Gastrocnemius medialis (tissue), 4 donors: ENCODE data around the gene SLC39A11. TPM values are rescaled to one million over a fixed set of nuclear protein-coding genes. Genes with fewer than 3 reads are reported as not detected.

Source experiments
- ATAC-seq, 2 donors: fragments of 150-250 bp; one replicate each; pipeline ENCODE4 v1.9.1; 2016
- DNase-seq, 2 donors: peaks; one replicate each; pipeline ENCODE4 v3.0.0-alpha.2; 2019
- H3K27ac ChIP-seq, 4 donors: fragments of 200-600 bp; sonication (generic); 1 replicate in 1 of 4; 2 replicates in 3 of 4; pipeline ENCODE4 v1.5.1; 2016 to 2018; ENCODE audit warnings: mild to moderate bottlenecking in 2 of 4, moderate library complexity in 1 of 4
- H3K27me3 ChIP-seq, 3 donors: fragments of 200-600 bp; sonication (generic) in 2 of 3; 1 replicate in 1 of 3; 2 replicates in 2 of 3; pipeline versions ENCODE4 v1.5.1 to v1.6.0; 2016 to 2019; ENCODE audit warnings: mild to moderate bottlenecking in 1 of 3, moderate library complexity in 1 of 3
- H3K36me3 ChIP-seq, 2 donors: fragments of 200-600 bp; sonication (generic) in 1 of 2; one replicate each; pipeline ENCODE4 v1.5.1; 2017 to 2018
- H3K4me1 ChIP-seq, 2 donors: fragments of 200-600 bp; sonication (generic) in 1 of 2; one replicate each; pipeline ENCODE4 v1.5.1; 2016 to 2017; ENCODE audit warnings: mild to moderate bottlenecking in 2 of 2
- H3K4me3 ChIP-seq, 4 donors: fragments of 200-600 bp; sonication (generic) in 3 of 4; 1 replicate in 1 of 4; 2 replicates in 3 of 4; pipeline ENCODE4 v1.5.1; 2016 to 2019; ENCODE audit warnings: mild to moderate bottlenecking in 2 of 4
- H3K9me3 ChIP-seq, 3 donors: fragments of 200-600 bp; sonication (generic) in 2 of 3; 1 replicate in 1 of 3; 2 replicates in 2 of 3; pipeline ENCODE4 v1.5.1; 2016 to 2019
- CTCF ChIP-seq, 5 experiments: fragments of 450-650 bp in 3 of 5; fragments of 200-600 bp in 2 of 5; sonication (generic) in 2 of 5; IDR thresholded peaks in 4 of 5; conservative IDR thresholded peaks in 1 of 5; 1 replicate in 4 of 5; 2 replicates in 1 of 5; pipeline ENCODE4 v1.5.1; 2016 to 2019; ENCODE audit warnings: antibody characterized with exemption in 5 of 5, mild to moderate bottlenecking in 3 of 5, moderate library complexity in 3 of 5
- POLR2A ChIP-seq, 2 donors: fragments of 450-650 bp; IDR thresholded peaks; one replicate each; pipeline ENCODE4 v1.6.1; 2017; ENCODE audit warnings: antibody characterized with exemption in 2 of 2, mild to moderate bottlenecking in 2 of 2, moderate library complexity in 2 of 2
- in situ Hi-C, 4 donors: fragments of 200-750 bp; cut with MboI; loops; one replicate each; pipeline versions ENCODE4 v1.15.0 to v1.8.0; 2017; ENCODE audit warnings: low sequenced_read_pairs in 4 of 4
- intact Hi-C: fragments of 100-400 bp; cut with DNase I; formaldehyde crosslinking; loops from one replicate; pipeline ENCODE4 v1.15.1; 2023; ENCODE audit warnings: low total_unique reads
- total RNA-seq, 4 donors: library from RNA; depleted of rRNA; stranded (reverse); fragments of >200 nt; gene quantifications; one replicate each; pipeline versions ENCODE4 v1.1.0 to v1.2.3, GENCODE V29; 2016

The SLC39A11 gene
- total RNA-seq, 4 donors from 2014 or later, result 7.6 to 28.4 (median 10.7) TPM

DNA sequence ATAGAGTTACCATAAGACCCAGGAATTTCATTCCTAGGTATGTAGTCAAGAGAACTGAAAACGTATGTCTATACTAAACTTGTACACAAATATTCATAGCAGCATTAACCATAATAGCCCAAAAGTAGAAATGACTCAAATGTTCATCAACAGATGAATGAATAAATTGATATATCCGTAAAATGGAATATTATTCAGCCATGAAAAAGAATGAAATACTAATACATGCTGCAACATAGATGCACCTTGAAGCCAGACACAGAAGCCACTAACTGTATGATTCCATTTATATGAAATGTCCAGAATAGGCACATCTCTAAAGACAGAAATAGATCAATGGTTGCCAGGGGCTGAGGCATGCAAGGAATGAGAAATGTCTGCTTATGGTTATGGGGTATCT, 484.1 kb downstream of the SLC39A11 start:
- TF ChIP-seq CTCF (IDR thresholded peaks at IDR 0.05 in 4 of 5, conservative IDR thresholded peaks at IDR 0.05 in 1 of 5), result no peak
- no peak for TF ChIP-seq POLR2A (IDR thresholded peaks at IDR 0.05)
- Histone ChIP-seq H3K27me3 (no peaks in the 10 kb centered on the region), H3K36me3 (no peaks in the 10 kb centered on the region), H3K4me3 (no peak overlapping the region), H3K9me3 (no peaks in the 10 kb centered on the region), H3K4me1 (no peaks in the 10 kb centered on the region), H3K27ac (no peak overlapping the region)
- intact Hi-C loops (no loop called here), in situ Hi-C loops (no loop called here)
- no peak for DNase-seq
- no peak for ATAC-seq

DNA sequence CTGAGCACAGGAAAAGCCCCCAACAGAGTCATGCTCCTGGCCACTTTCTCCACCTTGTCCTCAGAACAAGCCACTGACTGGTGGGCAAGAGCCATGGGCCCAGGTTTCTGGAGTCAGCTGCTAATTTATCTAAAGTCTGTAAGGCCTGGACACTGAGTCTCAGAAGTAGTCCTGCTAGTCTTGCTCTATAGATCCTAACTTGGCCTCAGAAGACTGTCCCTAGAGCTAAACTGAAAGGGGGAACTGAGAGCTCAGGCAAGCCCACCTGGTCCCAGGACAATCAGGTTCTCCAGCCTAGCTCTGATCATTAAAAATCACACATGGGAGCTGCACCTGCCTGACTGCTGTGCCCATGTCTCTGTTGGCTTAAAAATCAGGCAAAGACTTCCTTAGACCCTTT, 485.8 kb downstream of the SLC39A11 start:
- no peak for DNase-seq
- H3K36me3 ChIP-seq, result no peaks in the 10 kb centered on the region
- H3K27ac ChIP-seq, result no peak overlapping the region
- H3K9me3 ChIP-seq, result no peaks in the 10 kb centered on the region
- H3K27me3 ChIP-seq, result no peaks in the 10 kb centered on the region
- H3K4me3 ChIP-seq, result no peak overlapping the region
- ATAC-seq, result no peak
- TF ChIP-seq CTCF (IDR thresholded peaks at IDR 0.05 in 4 of 5, conservative IDR thresholded peaks at IDR 0.05 in 1 of 5) (no peak), POLR2A (IDR thresholded peaks at IDR 0.05) (no peak)
- intact Hi-C loops (no loop called here), in situ Hi-C loops (no loop called here)
- H3K4me1 ChIP-seq, result no peaks in the 10 kb centered on the region

GRCh38 chr17:72605543-72605942, 486.9 kb downstream of the SLC39A11 start:
- H3K4me3 ChIP-seq, result no peak overlapping the region
- no peak overlapping the region for H3K27ac ChIP-seq
- H3K4me1 ChIP-seq, result no peaks in the 10 kb centered on the region
- ATAC-seq, result no peak
- TF ChIP-seq POLR2A (IDR thresholded peaks at IDR 0.05) (no peak), CTCF (IDR thresholded peaks at IDR 0.05 in 4 of 5, conservative IDR thresholded peaks at IDR 0.05 in 1 of 5) (no peak)
- no peaks in the 10 kb centered on the region for H3K9me3 ChIP-seq
- intact Hi-C loops, result no loop called here
- in situ Hi-C loops, result no loop called here
- no peaks in the 10 kb centered on the region for H3K27me3 ChIP-seq
- no peaks in the 10 kb centered on the region for H3K36me3 ChIP-seq
- DNase-seq, result no peak

GRCh38 chr17:72604518-72604917, 488.0 kb downstream of the SLC39A11 start:
- no peak for TF ChIP-seq CTCF (IDR thresholded peaks at IDR 0.05 in 4 of 5, conservative IDR thresholded peaks at IDR 0.05 in 1 of 5)
- no peak for TF ChIP-seq POLR2A (IDR thresholded peaks at IDR 0.05)
- intact Hi-C loops (no loop called here), in situ Hi-C loops (no loop called here)
- H3K27me3 ChIP-seq, result no peaks in the 10 kb centered on the region
- no peaks in the 10 kb centered on the region for H3K4me1 ChIP-seq
- H3K27ac ChIP-seq, result no peak overlapping the region
- H3K4me3 ChIP-seq, result no peak overlapping the region
- no peaks in the 10 kb centered on the region for H3K9me3 ChIP-seq
- H3K36me3 ChIP-seq, result no peaks in the 10 kb centered on the region
- ATAC-seq, result no peak
- no peak for DNase-seq
